Measurements from ENCODE around the gene RTKN. TPM values are rescaled to one million over a fixed set of nuclear protein-coding genes. Genes with fewer than 3 reads are reported as not detected.

RTKN gene
- total RNA-seq, 1 donor from 2014 or later, result 2.2 TPM

- H3K4me1 Mint-ChIP-seq, result peaks cover 15% of the 10 kb centered on the region
- no peak overlapping the region for H3K27ac Mint-ChIP-seq
- H3K36me3 Mint-ChIP-seq (ENCODE audit: low read depth), result peaks cover 2% of the 10 kb centered on the region
- no peaks in the 10 kb centered on the region for H3K9me3 Mint-ChIP-seq
- no peak for DNase-seq
- intact Hi-C loops (cut with micrococcal nuclease), result no loop called here
- H3K4me3 Mint-ChIP-seq, result no peak overlapping the region
- no peaks in the 10 kb centered on the region for H3K27me3 Mint-ChIP-seq
Measured at GRCh38 chr2:74383254-74383653, 58.5 kb downstream of the RTKN start.

- Mint-ChIP-seq H3K36me3 (ENCODE audit: low read depth) (peaks cover 10% of the 10 kb centered on the region), H3K27me3 (no peaks in the 10 kb centered on the region), H3K4me3 (no peak overlapping the region), H3K4me1 (peaks cover 15% of the 10 kb centered on the region), H3K27ac (no peak overlapping the region), H3K9me3 (no peaks in the 10 kb centered on the region)
- intact Hi-C loops (cut with micrococcal nuclease), result no loop called here
- DNase-seq, result no peak
Measured at GRCh38 chr2:74381751-74382150, 60.0 kb downstream of the RTKN start.

GRCh38 chr2:74379851-74380789, 61.6 kb downstream of the RTKN start, which contains the start of gene DCTN1:
Gene DCTN1 (minus strand): TSS chr2:74380311. CDS start chr2:74380037, 274 bp downstream.
- Mint-ChIP-seq H3K9me3 (no peaks in the 10 kb centered on the region), H3K4me3 (peak within 1 kb of the TSS; percentile 44), H3K27ac (no peak within 1 kb of the TSS), H3K4me1 (peaks cover 15% of the 10 kb centered on the region), H3K36me3 (ENCODE audit: low read depth) (peaks cover 13% of the 10 kb centered on the region), H3K27me3 (no peaks in the 10 kb centered on the region)
- intact Hi-C loops (cut with micrococcal nuclease), result no loop called here
- DNase-seq, result peak; percentile 73

- Mint-ChIP-seq H3K36me3 (ENCODE audit: low read depth) (peaks cover 15% of the 10 kb centered on the region), H3K4me1 (peaks cover 20% of the 10 kb centered on the region)
- intact Hi-C loops (cut with micrococcal nuclease), result no loop called here
Measured at GRCh38 chr2:74378007-74378406, 63.7 kb downstream of the RTKN start.

GRCh38 chr2:74375838-74376237, 65.9 kb downstream of the RTKN start:
- H3K27me3 Mint-ChIP-seq, result no peaks in the 10 kb centered on the region
- H3K4me3 Mint-ChIP-seq, result no peak overlapping the region
- peaks cover 17% of the 10 kb centered on the region for H3K36me3 Mint-ChIP-seq (ENCODE audit: low read depth)
- no peak overlapping the region for H3K27ac Mint-ChIP-seq
- H3K4me1 Mint-ChIP-seq, result peaks cover 13% of the 10 kb centered on the region
- intact Hi-C loops (cut with micrococcal nuclease), result no loop called here
- no peak for DNase-seq
- H3K9me3 Mint-ChIP-seq, result no peaks in the 10 kb centered on the region

More at GRCh38 chr2:74378007-74378406, 63.7 kb downstream of the RTKN start:
- no peaks in the 10 kb centered on the region for H3K27me3 Mint-ChIP-seq
- no peaks in the 10 kb centered on the region for H3K9me3 Mint-ChIP-seq
- DNase-seq, result no peak
- no peak overlapping the region for H3K4me3 Mint-ChIP-seq
- H3K27ac Mint-ChIP-seq, result no peak overlapping the region

Other genes starting within 250 kb of the RTKN start
- gene MTHFD2, start 243.3 kb downstream of the RTKN start, total RNA-seq, result 418 and 439 TPM in 2 replicates
- 0.93 and 1.4 TPM in 2 replicates for gene SLC4A5, start 98.5 kb downstream of the RTKN start, total RNA-seq
- 87.1 and 87.2 TPM in 2 replicates for gene DCTN1, start 61.6 kb downstream of the RTKN start, total RNA-seq
- 1.7 and 2.0 TPM in 2 replicates for gene C2orf81, start 20.3 kb downstream of the RTKN start, total RNA-seq
- gene WDR54, start 20.2 kb downstream of the RTKN start, total RNA-seq, result 72.1 and 78.2 TPM in 2 replicates
- 51.8 and 54.5 TPM in 2 replicates for gene INO80B, start 13.2 kb upstream of the RTKN start, total RNA-seq
- 28.8 and 29.0 TPM in 2 replicates for gene WBP1, start 16.5 kb upstream of the RTKN start, total RNA-seq
- 84.2 and 85.7 TPM in 2 replicates for gene MOGS, start 23.4 kb upstream of the RTKN start, total RNA-seq
- gene MRPL53, start 30.7 kb upstream of the RTKN start, total RNA-seq, result 89.0 and 115 TPM in 2 replicates
- 26.5 and 26.9 TPM in 2 replicates for gene CCDC142, start 41.1 kb upstream of the RTKN start, total RNA-seq
- 27.1 and 31.5 TPM in 2 replicates for gene TTC31, start 41.1 kb upstream of the RTKN start, total RNA-seq
- gene LBX2, start 57.7 kb upstream of the RTKN start, total RNA-seq, result 0.36 and 0.40 TPM in 2 replicates
- gene PCGF1, start 65.8 kb upstream of the RTKN start, total RNA-seq, result 43.3 and 45.8 TPM in 2 replicates
- 0.54 and 0.70 TPM in 2 replicates for gene TLX2, start 72.5 kb upstream of the RTKN start, total RNA-seq
- 0.59 and 0.68 TPM in 2 replicates for gene DQX1, start 84.3 kb upstream of the RTKN start, total RNA-seq
- gene AUP1, start 87.8 kb upstream of the RTKN start, total RNA-seq, result 170 and 173 TPM in 2 replicates
- gene HTRA2, start 88.0 kb upstream of the RTKN start, total RNA-seq, result 49.6 and 56.4 TPM in 2 replicates
- gene LOXL3, start 112.0 kb upstream of the RTKN start, total RNA-seq, result 1.5 and 1.7 TPM in 2 replicates
- gene DOK1, start 112.8 kb upstream of the RTKN start, total RNA-seq, result 33.8 and 34.2 TPM in 2 replicates
- gene M1AP, start 206.4 kb upstream of the RTKN start, total RNA-seq, result not detected in 2 replicates
- 3.5 and 4.8 TPM in 2 replicates for gene SEMA4F, start 212.3 kb upstream of the RTKN start, total RNA-seq